Upper lobe of right lung (tissue), 1 donor: ENCODE measurements around the gene ABCA3. TPM values are rescaled to one million over a fixed set of nuclear protein-coding genes. Genes with fewer than 3 reads are reported as not detected.

Source experiments
- ATAC-seq: fragments of 200-7000 bp; cut with Tn5 transposase; one replicate; pipeline ENCODE4 v1.9.1; 2020; ENCODE audit warnings: mild to moderate bottlenecking, moderate library complexity
- DNase-seq: peaks from one replicate; pipeline ENCODE4 v3.0.0-alpha.2; 2020
- H3K27ac ChIP-seq: fragments of 200-600 bp; one replicate; pipeline ENCODE4 v1.8.0; 2022
- H3K27me3 ChIP-seq: fragments of 200-600 bp; one replicate; pipeline ENCODE4 v1.8.0; 2022; ENCODE audit warnings: mild to moderate bottlenecking
- H3K36me3 ChIP-seq: fragments of 200-600 bp; one replicate; pipeline ENCODE4 v1.8.0; 2022
- H3K4me1 ChIP-seq: fragments of 200-600 bp; one replicate; pipeline ENCODE4 v1.8.0; 2022
- H3K4me3 ChIP-seq: fragments of 200-600 bp; one replicate; pipeline ENCODE4 v1.8.0; 2022; ENCODE audit warnings: mild to moderate bottlenecking
- H3K9me3 ChIP-seq: fragments of 200-600 bp; one replicate; pipeline ENCODE4 v1.8.0; 2022
- CTCF ChIP-seq: fragments of 200-600 bp; IDR thresholded peaks from one replicate; pipeline ENCODE4 v1.8.0; 2022; ENCODE audit warnings: antibody characterized with exemption
- intact Hi-C: fragments of 100-400 bp; cut with DNase I; formaldehyde crosslinking; loops from one replicate; pipeline ENCODE4 v1.11.0; 2022
- total RNA-seq: library from RNA; stranded (reverse); fragmentation: NEBNext Ultra II Directional; extraction: Animal tissue kit (Norgen Biotek cat#: 25700); gene quantifications from one replicate; pipeline ENCODE4 v1.2.1, GENCODE V29; 2021
- donor health status: DM: no; HTN: yes; CAD: no; lungs with severe emphysema.

ABCA3 gene
- total RNA-seq, 1 donor from 2014 or later, result 598 TPM

DNA sequence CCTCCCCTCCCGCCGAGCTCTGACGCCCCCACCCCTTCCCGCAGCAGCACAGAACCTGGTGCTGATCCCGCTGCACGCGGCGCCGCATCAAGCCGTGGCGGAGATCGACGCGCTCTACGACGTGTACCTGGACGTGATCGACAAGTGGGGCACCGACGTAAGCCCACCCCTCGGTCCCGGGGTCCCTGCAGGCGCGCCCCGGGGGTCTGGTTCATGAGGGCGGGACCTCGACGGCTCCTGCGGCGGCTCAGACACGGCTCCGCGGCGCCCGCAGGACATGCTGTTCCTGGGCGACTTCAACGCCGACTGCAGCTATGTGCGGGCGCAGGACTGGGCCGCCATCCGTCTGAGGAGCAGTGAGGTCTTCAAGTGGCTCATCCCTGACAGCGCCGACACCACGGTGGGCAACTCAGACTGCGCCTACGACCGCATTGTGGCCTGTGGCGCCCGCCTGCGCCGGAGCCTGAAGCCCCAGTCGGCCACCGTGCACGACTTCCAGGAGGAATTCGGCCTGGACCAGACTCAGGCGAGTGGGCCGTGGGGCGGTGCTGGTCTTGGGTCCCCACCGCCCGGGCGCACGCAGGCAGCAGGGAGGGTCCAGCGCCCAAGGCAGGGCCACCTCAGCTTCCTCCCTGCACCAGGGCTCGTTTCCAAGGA, 102.9 kb downstream of the ABCA3 start:
- ATAC-seq (peak; percentile 6), DNase-seq (no peak)
- intact Hi-C loops, result no loop called here
- no peak for TF ChIP-seq CTCF
- Histone ChIP-seq H3K9me3 (no peaks in the 10 kb centered on the region), H3K27me3 (peaks cover 24% of the 10 kb centered on the region), H3K4me3 (no peak overlapping the region), H3K27ac (no peak overlapping the region), H3K4me1 (peaks cover 17% of the 10 kb centered on the region), H3K36me3 (peaks cover 40% of the 10 kb centered on the region)

DNA sequence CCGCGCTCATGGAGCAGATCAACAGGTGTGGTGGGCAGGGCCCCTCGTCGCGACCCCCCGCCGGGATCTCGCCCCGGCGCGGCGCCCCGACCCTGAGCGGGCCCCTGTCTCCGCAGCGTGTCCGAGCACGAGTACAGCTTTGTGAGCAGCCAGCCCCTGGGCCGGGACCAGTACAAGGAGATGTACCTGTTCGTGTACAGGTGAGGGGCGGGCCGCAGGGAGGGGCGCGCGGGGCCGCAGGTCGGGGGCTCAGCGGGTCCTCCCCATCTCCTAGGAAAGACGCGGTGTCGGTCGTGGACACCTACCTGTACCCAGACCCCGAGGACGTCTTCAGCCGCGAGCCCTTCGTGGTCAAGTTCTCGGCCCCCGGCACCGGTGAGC, 103.4 kb downstream of the ABCA3 start:
- no peak for ATAC-seq
- Histone ChIP-seq H3K9me3 (no peaks in the 10 kb centered on the region), H3K4me3 (no peak overlapping the region), H3K27ac (no peak overlapping the region), H3K27me3 (peaks cover 24% of the 10 kb centered on the region), H3K36me3 (peaks cover 40% of the 10 kb centered on the region), H3K4me1 (peaks cover 17% of the 10 kb centered on the region)
- no peak for TF ChIP-seq CTCF
- intact Hi-C loops, result no loop called here
- DNase-seq, result no peak

GRCh38 chr16:2236337-2237101, 104.0 kb downstream of the ABCA3 start, which contains the start of gene DNASE1L2:
TSS of gene DNASE1L2 (plus strand) at chr16:2236444. CDS start at chr16:2236817, 373 bp downstream.
- intact Hi-C loops, result no loop called here
- peak within 1 kb of the TSS; percentile 8 for H3K4me3 ChIP-seq
- TF ChIP-seq CTCF, result no peak

GRCh38 chr16:2235695-2236336, 104.7 kb downstream of the ABCA3 start:
- DNase-seq (no peak), ATAC-seq (no peak)
- Histone ChIP-seq H3K27ac (no peak overlapping the region), H3K27me3 (peaks cover 24% of the 10 kb centered on the region), H3K4me3 (no peak overlapping the region), H3K9me3 (no peaks in the 10 kb centered on the region), H3K36me3 (peaks cover 45% of the 10 kb centered on the region), H3K4me1 (peaks cover 17% of the 10 kb centered on the region)
- TF ChIP-seq CTCF, result no peak
- intact Hi-C loops, result no loop called here

More at GRCh38 chr16:2236337-2237101, 104.0 kb downstream of the ABCA3 start, which contains the start of gene DNASE1L2:
- H3K27me3 ChIP-seq, result peaks cover 24% of the 10 kb centered on the region
- peaks cover 17% of the 10 kb centered on the region for H3K4me1 ChIP-seq
- ATAC-seq (peak; percentile 17), DNase-seq (no peak)
- peaks cover 43% of the 10 kb centered on the region for H3K36me3 ChIP-seq
- H3K27ac ChIP-seq, result no peak within 1 kb of the TSS
- no peaks in the 10 kb centered on the region for H3K9me3 ChIP-seq

DNA sequence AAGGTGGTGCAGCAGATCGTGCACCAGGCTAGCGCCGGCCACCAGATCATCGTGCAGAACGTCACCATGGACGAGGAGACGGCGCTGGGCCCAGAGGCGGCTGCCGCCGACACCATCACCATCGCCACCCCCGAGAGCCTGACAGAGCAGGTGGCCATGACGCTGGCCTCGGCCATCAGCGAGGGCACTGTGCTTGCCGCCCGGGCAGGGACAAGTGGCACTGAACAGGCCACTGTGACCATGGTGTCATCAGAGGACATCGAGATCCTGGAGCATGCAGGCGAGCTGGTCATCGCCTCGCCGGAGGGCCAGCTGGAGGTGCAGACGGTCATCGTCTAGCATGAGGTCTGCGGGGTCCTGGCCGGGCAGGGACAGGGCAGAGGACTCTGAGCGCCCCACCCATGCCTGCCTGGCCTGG, 105.3 kb downstream of the ABCA3 start:
- intact Hi-C loops, result no loop called here
- peaks cover 24% of the 10 kb centered on the region for H3K27me3 ChIP-seq
- no peaks in the 10 kb centered on the region for H3K9me3 ChIP-seq
- no peak overlapping the region for H3K4me3 ChIP-seq
- DNase-seq (no peak), ATAC-seq (no peak)
- peaks cover 47% of the 10 kb centered on the region for H3K36me3 ChIP-seq
- no peak overlapping the region for H3K27ac ChIP-seq
- H3K4me1 ChIP-seq, result peaks cover 17% of the 10 kb centered on the region
- no peak for TF ChIP-seq CTCF
